Pancreas (tissue), 10 donors: ENCODE data around the gene ZNF850. TPM values are rescaled to one million over a fixed set of nuclear protein-coding genes. Genes with fewer than 3 reads are reported as not detected.

ENCODE experiments used
- ATAC-seq, 4 donors: fragments of 200-7000 bp; cut with Tn5 transposase; one replicate each; pipeline versions ENCODE4 v1.8.0 to v1.9.1; 2020; ENCODE audit warnings: mild to moderate bottlenecking in 4 of 4, moderate library complexity in 4 of 4
- DNase-seq, 6 donors: peaks; one replicate each; pipeline ENCODE4 v3.0.0-alpha.2; 2020
- FAIRE-seq: peaks from 2 replicates; lab custom pipeline; 2012; peaks lifted over from hg19 to GRCh38; lab: Jason Lieb, UNC
- H3K27ac ChIP-seq, 4 donors: fragments of 200-600 bp; sonication (generic); 1 replicate in 3 of 4; 2 replicates in 1 of 4; pipeline versions ENCODE4 v1.5.0 to v1.8.0; 2020
- H3K27me3 ChIP-seq, 4 donors: fragments of 200-600 bp; one replicate each; pipeline ENCODE4 v1.8.0; 2021
- H3K36me3 ChIP-seq, 3 donors: fragments of 200-600 bp; sonication (generic) in 1 of 3; one replicate each; pipeline versions ENCODE4 v1.5.0 to v1.8.0; 2020 to 2021
- H3K4me1 ChIP-seq, 3 donors: fragments of 200-600 bp; one replicate each; pipeline ENCODE4 v1.8.0; 2021
- H3K4me3 ChIP-seq, 4 donors: fragments of 200-600 bp; sonication (generic) in 2 of 4; one replicate each; pipeline versions ENCODE4 v1.5.0 to v1.8.0; 2020 to 2021
- H3K9me3 ChIP-seq, 4 donors: fragments of 200-600 bp; one replicate each; pipeline ENCODE4 v1.8.0; 2021
- CTCF ChIP-seq, 4 donors: fragments of 200-600 bp; sonication (generic) in 3 of 4; IDR thresholded peaks; one replicate each; pipeline versions ENCODE4 v1.5.0 to v1.8.0; 2021; ENCODE audit warnings: antibody characterized with exemption in 4 of 4
- WGBS, 2 donors: extraction: QIAGEN DNeasy Blood & Tissue Kit; methylation state at CpG; one replicate each; pipeline ENCODE4 v1.1.7; 2013; 5-methylcytosine and 5-hydroxymethylcytosine counted together
- intact Hi-C, 3 donors: fragments of 100-400 bp; cut with DNase I; formaldehyde crosslinking; loops; one replicate each; pipeline versions ENCODE4 v1.11.1 to v1.14.2; 2022
- polyA plus RNA-seq, 2 donors: library from polyadenylated mRNA; stranded (reverse); fragments of 200-250 nt; gene quantifications; one replicate each; pipeline ENCODE4 v1.2.3, GENCODE V29; 2013
- total RNA-seq, 6 donors: library from RNA; stranded (reverse); fragmentation: NEBNext Ultra II Directional in 4 of 6; extraction: Animal tissue kit (Norgen Biotek cat#: 25700) in 4 of 6; gene quantifications; one replicate each; pipeline versions ENCODE4 v1.2.1 to v1.2.4, GENCODE V29; 2021 to 2023
- donor health status: healthy with polysubstance abuse.
- donor health status: DM: no; HTN: no; CAD: no; lungs with moderate emphysema.
- donor health status: DM: no; HTN: no; CAD: no.
- donor health status: control.
- donor health status: control.
- donor health status: Bipolar disorder and iron deficiency.
- donor health status: DM: yes; HTN: yes; CAD: no.
- donor health status: DM: no; HTN: no; CAD: no.
- donor health status: DM: no; HTN: no; CAD: no.
- donor health status: DM: yes; HTN: yes; CAD: no.

The ZNF850 gene
- total and polyA plus RNA-seq, 8 donors = 0.34 to 2.4 (median 1.4) TPM

GRCh38 chr19:36686365-36687213 lies 86.0 kb downstream of the ZNF850 start:
- ATAC-seq (peak; percentile 4 to 37 (median 12)), DNase-seq (peak in 5 of 6 donors; percentile 9 to 63 (median 27))

GRCh38 chr19:36685835-36686234 lies 86.8 kb downstream of the ZNF850 start:
- no peaks in the 10 kb centered on the region for H3K27me3 ChIP-seq
- FAIRE-seq (no peak), DNase-seq (no peak), ATAC-seq (no peak)
- H3K4me1 ChIP-seq = peaks cover 0 to 8% (median 3%) of the 10 kb centered on the region in 3 donors
- no peak overlapping the region for H3K27ac ChIP-seq
- intact Hi-C loops = no loop called here
- WGBS, 2 donors = 93 to 95% methylated on average over 2 of the region's 2 CpGs
- H3K36me3 ChIP-seq = peaks cover 0 to 12% (median 0%) of the 10 kb centered on the region in 3 donors
- H3K9me3 ChIP-seq = no peaks in the 10 kb centered on the region
- no peak overlapping the region for H3K4me3 ChIP-seq
- TF ChIP-seq CTCF (IDR thresholded peaks at IDR 0.05) = no peak

More at GRCh38 chr19:36686365-36687213, 86.0 kb downstream of the ZNF850 start:
- peak overlapping the region; percentile 73 to 89 (median 80) for H3K4me3 ChIP-seq
- intact Hi-C loops = no loop called here
- peaks cover 0 to 12% (median 0%) of the 10 kb centered on the region in 3 donors for H3K36me3 ChIP-seq
- H3K9me3 ChIP-seq = no peaks in the 10 kb centered on the region
- TF ChIP-seq CTCF (IDR thresholded peaks at IDR 0.05) = no peak
- FAIRE-seq = no peak
- 7 to 10% methylated on average over 20 of the region's 20 CpGs for WGBS, 2 donors
- peak overlapping the region; percentile 10 to 63 (median 28) for H3K27ac ChIP-seq
- no peaks in the 10 kb centered on the region for H3K27me3 ChIP-seq
- H3K4me1 ChIP-seq = peaks cover 0 to 8% (median 3%) of the 10 kb centered on the region in 3 donors

GRCh38 chr19:36679455-36679854 lies 93.2 kb downstream of the ZNF850 start:
- no peak overlapping the region for H3K4me3 ChIP-seq
- no peaks in the 10 kb centered on the region for H3K4me1 ChIP-seq
- no peak overlapping the region for H3K27ac ChIP-seq
- intact Hi-C loops = no loop called here
- TF ChIP-seq CTCF (IDR thresholded peaks at IDR 0.05) = no peak
- FAIRE-seq (no peak), ATAC-seq (no peak), DNase-seq (no peak)
- no peaks in the 10 kb centered on the region for H3K27me3 ChIP-seq
- H3K36me3 ChIP-seq = peaks cover 0 to 5% (median 0%) of the 10 kb centered on the region in 3 donors
- H3K9me3 ChIP-seq = no peaks in the 10 kb centered on the region

- H3K4me1 ChIP-seq = no peaks in the 10 kb centered on the region
- no peaks in the 10 kb centered on the region for H3K9me3 ChIP-seq
- H3K36me3 ChIP-seq = peaks cover 0 to 3% (median 0%) of the 10 kb centered on the region in 3 donors
- intact Hi-C loops = no loop called here
- no peak for FAIRE-seq
- no peak for TF ChIP-seq CTCF (IDR thresholded peaks at IDR 0.05)
- no peak for ATAC-seq
- no peak for DNase-seq
- H3K27ac ChIP-seq = no peak overlapping the region
- H3K27me3 ChIP-seq = no peaks in the 10 kb centered on the region
- 93% methylated on average over 2 of the region's 2 CpGs for WGBS, 2 donors
- no peak overlapping the region for H3K4me3 ChIP-seq
Observed at GRCh38 chr19:36674201-36674600, 98.4 kb downstream of the ZNF850 start.

GRCh38 chr19:36672368-36672767 lies 100.2 kb downstream of the ZNF850 start:
- WGBS, 2 donors = 97 to 100% methylated on average over 1 of the region's 1 CpG
- ATAC-seq (no peak), DNase-seq (no peak), FAIRE-seq (no peak)
- Histone ChIP-seq H3K27me3 (no peaks in the 10 kb centered on the region), H3K9me3 (no peaks in the 10 kb centered on the region), H3K4me3 (no peak overlapping the region), H3K4me1 (no peaks in the 10 kb centered on the region), H3K36me3 (no peaks in the 10 kb centered on the region), H3K27ac (no peak overlapping the region)
- no peak for TF ChIP-seq CTCF (IDR thresholded peaks at IDR 0.05)
- intact Hi-C loops = no loop called here
